HepG2 (cell line): ENCODE data around the gene PLCB1. TPM values are rescaled to one million over a fixed set of nuclear protein-coding genes. Genes with fewer than 3 reads are reported as not detected.

Source experiments
- BATF2 ChIP-seq: sonication (generic); formaldehyde crosslinking; IDR thresholded peaks from 2 replicates; pipeline ENCODE4 v1.8.0; 2022; ENCODE audit warnings: mild to moderate bottlenecking, missing genetic modification reagents, moderate library complexity
- CEBPG ChIP-seq: IDR thresholded peaks from 2 replicates; pipeline ENCODE4 v1.6.1; 2016
- GPN1 ChIP-seq: sonication (generic); formaldehyde crosslinking; IDR thresholded peaks from 2 replicates; pipeline ENCODE4 v1.5.1; 2020; ENCODE audit warnings: missing genetic modification reagents, borderline replicate concordance
- HMGXB3 ChIP-seq: sonication (generic); formaldehyde crosslinking; IDR thresholded peaks from 2 replicates; pipeline ENCODE4 v1.4.0; 2020; ENCODE audit warnings: missing genetic modification reagents, borderline replicate concordance
- HOMEZ ChIP-seq: IDR thresholded peaks from 2 replicates; pipeline ENCODE4 v1.6.1; 2016; ENCODE audit warnings: low read depth
- MAX ChIP-seq: IDR thresholded peaks from 2 replicates; pipeline ENCODE4 v1.6.1; 2012; ENCODE audit warnings: inconsistent platforms
- MYC ChIP-seq: sonication (generic); formaldehyde crosslinking; IDR thresholded peaks from 2 replicates; pipeline ENCODE4 v1.9.0; 2021; ENCODE audit warnings: missing genetic modification reagents, borderline replicate concordance
- POGZ ChIP-seq: sonication (generic); formaldehyde crosslinking; IDR thresholded peaks from 2 replicates; pipeline ENCODE4 v1.4.0; 2020; ENCODE audit warnings: mild to moderate bottlenecking, missing genetic modification reagents
- RBM39 ChIP-seq: fragments of 200-400 bp; formaldehyde crosslinking; IDR thresholded peaks from one replicate; pipeline ENCODE4 v1.6.1; 2018; ENCODE audit warnings: antibody characterized with exemption, mild to moderate bottlenecking, low read depth, low read length; ENCODE audit not compliant: poor library complexity, severe bottlenecking
- SMAD1 ChIP-seq: sonication (generic); formaldehyde crosslinking; IDR thresholded peaks from 2 replicates; pipeline ENCODE4 v1.4.0; 2020; ENCODE audit warnings: missing genetic modification reagents, low read depth, mild to moderate bottlenecking, borderline replicate concordance
- SOX5 ChIP-seq: IDR thresholded peaks from 2 replicates; pipeline ENCODE4 v1.6.1; 2016; ENCODE audit warnings: borderline replicate concordance
- TRAFD1 ChIP-seq: sonication (generic); formaldehyde crosslinking; IDR thresholded peaks from 2 replicates; pipeline ENCODE4 v1.5.1; 2020; ENCODE audit warnings: missing genetic modification reagents, mild to moderate bottlenecking, borderline replicate concordance
- ZMYM4 ChIP-seq: sonication (generic); formaldehyde crosslinking; IDR thresholded peaks from 2 replicates; pipeline ENCODE4 v1.8.1; 2023; ENCODE audit warnings: mild to moderate bottlenecking, missing genetic modification reagents
- ZNF3 ChIP-seq: IDR thresholded peaks from 2 replicates; pipeline ENCODE4 v1.7.0; 2017; ENCODE audit warnings: inconsistent platforms
- ZNF414 ChIP-seq: sonication (generic); formaldehyde crosslinking; IDR thresholded peaks from 2 replicates; pipeline ENCODE4 v1.5.0; 2020; ENCODE audit warnings: missing genetic modification reagents
- ZNF670 ChIP-seq: sonication (generic); formaldehyde crosslinking; IDR thresholded peaks from 2 replicates; pipeline ENCODE4 v1.8.0; 2022; ENCODE audit warnings: mild to moderate bottlenecking, missing genetic modification reagents, borderline replicate concordance
- ZNF674 ChIP-seq: sonication (generic); formaldehyde crosslinking; IDR thresholded peaks from 2 replicates; pipeline ENCODE4 v1.5.0; 2020; ENCODE audit warnings: low read depth, mild to moderate bottlenecking, missing genetic modification reagents
- ZNF720 ChIP-seq: sonication (generic); formaldehyde crosslinking; IDR thresholded peaks from 2 replicates; pipeline ENCODE4 v1.4.0; 2020; ENCODE audit warnings: missing genetic modification reagents
- ZNF746 ChIP-seq: sonication (generic); formaldehyde crosslinking; IDR thresholded peaks from 2 replicates; pipeline ENCODE4 v1.8.0; 2022; ENCODE audit warnings: mild to moderate bottlenecking, missing genetic modification reagents
- polyA plus RNA-seq, 8 experiments: library from polyadenylated mRNA; depleted of rRNA in 3 of 8; stranded (reverse) in 7 of 8; unstranded in 1 of 8; fragments of >200 nt; fragmentation: Illumina TruSeq in 4 of 8; extraction: Trizol in 4 of 8; gene quantifications; 2 replicates each; pipeline versions ENCODE4 v1.2.1 to v1.2.3, GENCODE V29; 2011 to 2016; ENCODE audit warnings: low read depth in 4 of 8, missing spikeins in 1 of 8, mixed read lengths in 1 of 8; ENCODE audit not compliant: insufficient read depth in 1 of 8
- total RNA-seq, 5 experiments: library from RNA; depleted of rRNA; stranded (reverse); fragments of >200 nt; fragmentation: Illumina TruSeq; extraction: Trizol; gene quantifications; 2 replicates each; pipeline ENCODE4 v1.2.3, GENCODE V29; 2016; ENCODE audit warnings: low read depth in 1 of 5

Gene PLCB1
- total and polyA plus RNA-seq, 2 of the 13 experiments (the other 11 are each of a cell fraction or from before 2014, with no cell fraction given): 42.4 to 55.9 TPM

- TF ChIP-seq HOMEZ (CRISPR knock-in tag): peak; percentile 73; the same call in 1 of the 2 replicates
- TF ChIP-seq SMAD1 (CRISPR knock-in tag): no peak
- TF ChIP-seq RBM39: no peak
- no peak for TF ChIP-seq ZNF720 (CRISPR knock-in tag)
- no peak for TF ChIP-seq ZNF414 (CRISPR knock-in tag)
- TF ChIP-seq ZMYM4 (CRISPR knock-in tag): peak; percentile 65
- no peak for TF ChIP-seq ZNF674 (CRISPR knock-in tag)
- 0 out of 2 replicates have a peak, but pooled peaks have one; percentile 32 for TF ChIP-seq ZNF670 (CRISPR knock-in tag)
- TF ChIP-seq ZNF3 (CRISPR knock-in tag): no peak
- no peak for TF ChIP-seq MYC
- TF ChIP-seq CEBPG (CRISPR knock-in tag): 0 out of 2 replicates have a peak, but pooled peaks have one; percentile 37
- TF ChIP-seq SOX5: no peak
- peak; percentile 60 for TF ChIP-seq POGZ
- TF ChIP-seq MAX: no peak
- TF ChIP-seq TRAFD1 (CRISPR knock-in tag): no peak
- TF ChIP-seq ZNF746 (CRISPR knock-in tag): no peak
- TF ChIP-seq HMGXB3: no peak
- no peak for TF ChIP-seq GPN1
- TF ChIP-seq BATF2 (CRISPR knock-in tag): no peak
These were observed 357.2 kb downstream of the PLCB1 start (continued) for GRCh38 chr20:8489094-8489883.
